OCI-LY1 (cell line): ENCODE measurements around the gene COX19.
"Not testable (repeated sequence)": the region's sequence is repeated elsewhere in the genome, so short reads cannot be mapped to it uniquely, and the experiment has no call there.

Experiments
- H2AFZ ChIP-seq: fragments of 200-600 bp; sonication (generic), shearing (Covaris generic); 2 replicates; pipeline ENCODE4 v1.6.0; 2014; ENCODE audit warnings: antibody characterized with exemption, mild to moderate bottlenecking, low read length
- H3F3A ChIP-seq: fragments of 200-600 bp; sonication (generic), shearing (Covaris generic); 2 replicates; pipeline ENCODE4 v1.6.0; 2014; ENCODE audit warnings: mild to moderate bottlenecking, antibody characterized with exemption, low read length, moderate library complexity; ENCODE audit not compliant: insufficient read depth
- H3K27ac ChIP-seq: fragments of 200-600 bp; sonication (generic); 2 replicates; pipeline ENCODE4 v1.5.1; 2014; ENCODE audit warnings: low read length, mixed run types, mild to moderate bottlenecking, low read depth; ENCODE audit not compliant: poor library complexity, severe bottlenecking
- H3K27me3 ChIP-seq: fragments of 200-600 bp; sonication (generic); 2 replicates; pipeline ENCODE4 v1.6.0; 2014; ENCODE audit warnings: antibody characterized with exemption, mild to moderate bottlenecking, low read length, moderate library complexity; ENCODE audit not compliant: insufficient read depth
- H3K36me3 ChIP-seq: fragments of 200-600 bp; sonication (generic); 2 replicates; pipeline ENCODE4 v1.6.1; 2014; ENCODE audit warnings: mild to moderate bottlenecking, antibody characterized with exemption, low read length, moderate library complexity, mixed read lengths; ENCODE audit not compliant: insufficient read depth
- H3K4me1 ChIP-seq: fragments of 200-600 bp; sonication (generic); 2 replicates; pipeline ENCODE4 v1.5.1; 2014; ENCODE audit warnings: mild to moderate bottlenecking, low read length, moderate library complexity; ENCODE audit not compliant: insufficient read depth, severe bottlenecking
- H3K4me2 ChIP-seq: fragments of 200-600 bp; sonication (generic), shearing (Covaris generic); 2 replicates; pipeline ENCODE4 v1.6.1; 2014; ENCODE audit warnings: low read length
- H3K4me3 ChIP-seq: fragments of 200-600 bp; sonication (generic); 2 replicates; pipeline ENCODE4 v1.5.1; 2014; ENCODE audit warnings: low read length, low read depth, mild to moderate bottlenecking, mixed read lengths; ENCODE audit not compliant: poor library complexity, severe bottlenecking
- H3K79me2 ChIP-seq: fragments of 200-600 bp; shearing (Covaris generic); 2 replicates; pipeline ENCODE4 v1.6.1; 2016; ENCODE audit warnings: mixed run types, low read length, mixed read lengths; ENCODE audit not compliant: insufficient read depth
- H3K9ac ChIP-seq: fragments of 200-600 bp; sonication (generic), shearing (Covaris generic); 2 replicates; pipeline ENCODE4 v1.6.1; 2014; ENCODE audit warnings: mild to moderate bottlenecking, low read length, mixed read lengths
- H3K9me2 ChIP-seq: fragments of 200-600 bp; sonication (generic), shearing (Covaris generic); 2 replicates; pipeline ENCODE4 v1.6.1; 2014; ENCODE audit warnings: low read depth, mild to moderate bottlenecking, low read length, mixed read lengths
- H3K9me3 ChIP-seq: fragments of 200-600 bp; shearing (Covaris generic); 2 replicates; pipeline ENCODE4 v1.6.1; 2014; ENCODE audit warnings: low read length, mixed read lengths
- H4K20me1 ChIP-seq: fragments of 200-600 bp; sonication (generic), shearing (Covaris generic); 2 replicates; pipeline ENCODE4 v1.6.0; 2016; ENCODE audit warnings: mild to moderate bottlenecking, low read length; ENCODE audit not compliant: insufficient read depth
- EZH2 ChIP-seq: fragments of 200-600 bp; sonication (generic), shearing (Covaris generic); IDR thresholded peaks from 2 replicates; pipeline ENCODE4 v1.8.0; 2017; ENCODE audit warnings: borderline replicate concordance, mixed run types, mild to moderate bottlenecking, antibody characterized with exemption, low read length, moderate library complexity, mixed read lengths
- TF ChIP-seq, protein P1 (sequence below): fragments of 200-600 bp; sonication (generic), shearing (Covaris generic); IDR thresholded peaks from 2 replicates; pipeline ENCODE4 v1.5.1; 2017; ENCODE audit warnings: mild to moderate bottlenecking, antibody characterized with exemption, low read length, moderate library complexity, mixed read lengths

Gene COX19

DNA sequence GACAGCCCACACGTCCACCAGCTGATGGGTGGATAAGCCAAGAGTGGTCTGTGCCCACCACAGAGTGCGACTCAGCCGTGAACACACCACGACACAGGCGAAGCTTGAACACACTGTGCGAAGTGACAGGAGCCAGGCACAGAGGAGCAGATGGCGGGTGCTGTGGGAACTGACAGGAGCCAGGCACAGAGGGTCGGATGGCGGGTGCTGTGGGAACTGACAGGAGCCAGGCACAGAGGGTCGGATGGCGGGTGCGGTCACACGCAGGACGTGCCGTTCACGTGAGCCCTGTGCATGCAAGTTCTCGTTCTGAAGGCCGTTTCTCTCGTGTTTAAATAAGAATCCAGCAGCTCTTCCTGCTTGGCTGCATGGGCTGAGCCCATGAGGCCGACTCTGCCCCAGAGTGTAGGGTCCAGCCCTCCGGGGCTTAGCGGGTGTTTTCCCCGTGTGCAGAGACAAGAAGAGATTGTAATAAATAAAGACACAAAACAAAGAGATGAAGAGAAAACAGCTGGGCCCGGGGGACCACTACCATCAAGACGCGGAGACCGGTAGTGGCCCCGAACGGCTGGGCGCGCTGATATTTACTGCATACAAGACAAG is 15.0 kb downstream of the COX19 start:
- Histone ChIP-seq H4K20me1 (no peaks in the 10 kb centered on the region), H3K36me3 (no peaks in the 10 kb centered on the region), H2AFZ (no peak overlapping the region), H3K4me1 (no peaks in the 10 kb centered on the region), H3K4me2 (no peak overlapping the region), H3K9me2 (no peaks in the 10 kb centered on the region), H3K27ac (no peak overlapping the region), H3F3A (no peaks in the 10 kb centered on the region), H3K79me2 (no peaks in the 10 kb centered on the region), H3K9ac (no peak overlapping the region), H3K9me3 (no peaks in the 10 kb centered on the region), H3K27me3 (peaks cover 34% of the 10 kb centered on the region), H3K4me3 (no peak overlapping the region)
- TF ChIP-seq EZH2: no peak
- TF ChIP-seq, protein P1, sequence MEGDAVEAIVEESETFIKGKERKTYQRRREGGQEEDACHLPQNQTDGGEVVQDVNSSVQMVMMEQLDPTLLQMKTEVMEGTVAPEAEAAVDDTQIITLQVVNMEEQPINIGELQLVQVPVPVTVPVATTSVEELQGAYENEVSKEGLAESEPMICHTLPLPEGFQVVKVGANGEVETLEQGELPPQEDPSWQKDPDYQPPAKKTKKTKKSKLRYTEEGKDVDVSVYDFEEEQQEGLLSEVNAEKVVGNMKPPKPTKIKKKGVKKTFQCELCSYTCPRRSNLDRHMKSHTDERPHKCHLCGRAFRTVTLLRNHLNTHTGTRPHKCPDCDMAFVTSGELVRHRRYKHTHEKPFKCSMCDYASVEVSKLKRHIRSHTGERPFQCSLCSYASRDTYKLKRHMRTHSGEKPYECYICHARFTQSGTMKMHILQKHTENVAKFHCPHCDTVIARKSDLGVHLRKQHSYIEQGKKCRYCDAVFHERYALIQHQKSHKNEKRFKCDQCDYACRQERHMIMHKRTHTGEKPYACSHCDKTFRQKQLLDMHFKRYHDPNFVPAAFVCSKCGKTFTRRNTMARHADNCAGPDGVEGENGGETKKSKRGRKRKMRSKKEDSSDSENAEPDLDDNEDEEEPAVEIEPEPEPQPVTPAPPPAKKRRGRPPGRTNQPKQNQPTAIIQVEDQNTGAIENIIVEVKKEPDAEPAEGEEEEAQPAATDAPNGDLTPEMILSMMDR: no peak

DNA sequence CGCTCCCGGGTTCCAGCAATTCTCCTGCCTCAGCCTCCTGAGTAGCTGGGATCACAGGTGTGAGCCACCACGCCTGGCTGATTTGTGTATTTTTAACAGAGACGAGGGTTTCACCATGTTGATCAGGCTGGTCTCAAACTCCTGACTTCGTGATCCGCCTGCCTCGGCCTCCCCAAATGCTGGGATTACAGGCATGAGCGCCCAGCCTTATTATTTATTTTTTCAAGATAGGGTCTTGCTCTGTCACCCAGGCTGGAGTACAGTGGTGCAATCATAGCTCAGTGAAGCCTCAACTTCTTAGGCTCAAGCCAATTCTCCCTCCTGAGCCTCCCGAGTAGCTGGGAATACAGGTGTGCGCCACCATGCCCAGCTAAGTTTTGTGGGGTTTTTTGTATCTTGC is 15.6 kb downstream of the COX19 start:
- not testable (repeated sequence) for H3K36me3 ChIP-seq, H3K9me2 ChIP-seq, H3K4me3 ChIP-seq, H3K4me1 ChIP-seq, H3F3A ChIP-seq, H3K79me2 ChIP-seq, H3K27ac ChIP-seq, H3K4me2 ChIP-seq, H2AFZ ChIP-seq, H4K20me1 ChIP-seq, H3K9ac ChIP-seq, H3K9me3 ChIP-seq
- H3K27me3 ChIP-seq: peaks cover 31% of the 10 kb centered on the region

DNA sequence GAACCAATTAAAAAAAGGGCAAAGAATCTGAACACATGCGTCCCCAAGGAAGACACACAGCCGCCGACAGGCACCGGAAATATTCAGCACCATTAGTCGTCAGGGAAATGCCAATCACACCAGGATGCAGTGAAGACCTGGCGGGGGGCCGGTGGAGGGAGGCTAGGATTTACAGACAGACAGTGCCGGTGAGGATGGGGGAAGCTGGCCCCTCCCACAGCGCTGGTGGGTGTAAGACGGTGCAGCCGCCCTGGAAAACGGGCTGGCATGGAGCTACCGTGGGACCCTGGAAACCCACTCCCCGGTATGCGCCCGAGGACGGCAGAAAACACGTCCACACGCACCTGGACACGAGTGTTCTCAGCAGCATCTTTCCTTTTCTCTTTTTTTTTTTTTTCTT is 16.1 kb downstream of the COX19 start:
- H3K27ac ChIP-seq: no peak overlapping the region
- H3K9me3 ChIP-seq: no peaks in the 10 kb centered on the region
- no peaks in the 10 kb centered on the region for H3F3A ChIP-seq
- peaks cover 26% of the 10 kb centered on the region for H3K27me3 ChIP-seq
- H2AFZ ChIP-seq: no peak overlapping the region
- H4K20me1 ChIP-seq: no peaks in the 10 kb centered on the region
- no peak overlapping the region for H3K9ac ChIP-seq
- no peaks in the 10 kb centered on the region for H3K79me2 ChIP-seq
- H3K4me1 ChIP-seq: no peaks in the 10 kb centered on the region
- H3K9me2 ChIP-seq: no peaks in the 10 kb centered on the region
- no peak overlapping the region for H3K4me2 ChIP-seq
- H3K4me3 ChIP-seq: no peak overlapping the region
- no peaks in the 10 kb centered on the region for H3K36me3 ChIP-seq
- TF ChIP-seq, protein P1: no peak
- no peak for TF ChIP-seq EZH2
